Measurements from ENCODE around the gene RRP12.

The RRP12 gene

DNA sequence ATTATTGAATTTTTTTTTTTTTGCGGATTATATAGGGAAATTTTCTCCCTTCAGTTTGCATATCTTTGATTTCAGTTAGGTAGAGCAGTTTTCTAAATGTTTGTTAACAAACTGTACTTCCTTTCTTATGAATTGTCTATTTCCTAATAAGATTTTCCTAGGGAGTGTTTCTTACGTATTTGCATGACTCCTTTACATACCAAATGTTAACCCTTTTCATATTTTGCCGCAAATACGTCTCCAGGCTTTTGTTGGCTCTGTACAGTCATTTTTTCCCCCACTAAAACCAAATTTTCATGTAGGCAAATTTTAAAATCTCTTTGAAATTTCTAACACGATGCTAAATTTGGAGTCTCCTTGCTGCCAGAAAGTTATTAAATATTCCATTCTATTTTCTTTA is 64.7 kb downstream of the RRP12 start:
- Histone ChIP-seq H3K36me3 (ENCODE audit: control insufficient read depth, insufficient read depth, low read length) (0 out of 2 replicates have a peak, but pooled peaks cover 4% of the 10 kb centered on the region), H3K27ac (ENCODE audit: low read length) (no peak overlapping the region), H3K4me1 (ENCODE audit: control insufficient read depth, insufficient read depth, low read length) (no peaks in the 10 kb centered on the region), H3K9me3 (ENCODE audit: control insufficient read depth, insufficient read depth, low read length) (no peaks in the 10 kb centered on the region), H3K4me3 (ENCODE audit: low read length) (no peak overlapping the region), H3K27me3 (ENCODE audit: control insufficient read depth, insufficient read depth, low read length) (no peaks in the 10 kb centered on the region)
- no CpG with 5 or more reads among the region's 5 CpGs for WGBS (ENCODE audit: insufficient coverage, insufficient read length)
- DNase-seq (ENCODE audit: low read depth, low spot score) = no peak

DNA sequence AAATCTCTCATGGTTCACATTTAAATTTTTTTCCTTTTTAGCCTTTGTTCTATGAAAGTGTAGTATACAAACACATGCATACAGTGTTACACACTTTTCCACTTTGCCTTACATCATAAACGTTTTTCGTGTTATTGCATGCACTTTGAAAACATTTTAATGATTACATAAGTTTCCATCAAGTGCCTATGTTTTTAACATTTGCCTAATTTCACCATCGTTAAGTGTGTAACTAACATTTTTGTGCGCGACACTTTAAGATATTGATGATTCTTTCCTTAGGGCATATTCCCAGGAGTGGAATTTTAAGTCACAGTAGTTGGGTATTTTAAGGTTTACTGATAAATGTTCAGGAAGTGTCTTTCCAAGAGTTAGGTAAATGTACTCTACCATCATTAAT is 65.1 kb downstream of the RRP12 start:
- no peak for DNase-seq (ENCODE audit: low read depth, low spot score)
- no peak overlapping the region for H3K27ac ChIP-seq (ENCODE audit: low read length)
- no peak overlapping the region for H3K4me3 ChIP-seq (ENCODE audit: low read length)
- 0 out of 2 replicates have a peak, but pooled peaks cover 4% of the 10 kb centered on the region for H3K36me3 ChIP-seq (ENCODE audit: control insufficient read depth, insufficient read depth, low read length)
- no peaks in the 10 kb centered on the region for H3K4me1 ChIP-seq (ENCODE audit: control insufficient read depth, insufficient read depth, low read length)
- H3K9me3 ChIP-seq (ENCODE audit: control insufficient read depth, insufficient read depth, low read length) = no peaks in the 10 kb centered on the region
- no CpG with 5 or more reads among the region's 5 CpGs for WGBS (ENCODE audit: insufficient coverage, insufficient read length)
- no peaks in the 10 kb centered on the region for H3K27me3 ChIP-seq (ENCODE audit: control insufficient read depth, insufficient read depth, low read length)

GRCh38 chr10:97335188-97335619 is 65.9 kb downstream of the RRP12 start:
- Histone ChIP-seq H3K27ac (ENCODE audit: low read length) (no peak overlapping the region), H3K27me3 (ENCODE audit: control insufficient read depth, insufficient read depth, low read length) (no peaks in the 10 kb centered on the region), H3K9me3 (ENCODE audit: control insufficient read depth, insufficient read depth, low read length) (no peaks in the 10 kb centered on the region), H3K4me3 (ENCODE audit: low read length) (peak overlapping the region; percentile 98; the same call in 1 of the 2 replicates), H3K36me3 (ENCODE audit: control insufficient read depth, insufficient read depth, low read length) (0 out of 2 replicates have a peak, but pooled peaks cover 4% of the 10 kb centered on the region), H3K4me1 (ENCODE audit: control insufficient read depth, insufficient read depth, low read length) (no peaks in the 10 kb centered on the region)
- WGBS (ENCODE audit: insufficient coverage, insufficient read length) = no CpG with 5 or more reads among the region's 25 CpGs
- no peak for DNase-seq (ENCODE audit: low read depth, low spot score)

GRCh38 chr10:97334370-97335175 is 66.6 kb downstream of the RRP12 start, which contains the start of gene FRAT2:
FRAT2 (minus strand) TSS chr10:97334729; CDS start chr10:97334572, 157 bp downstream.
- no CpG with 5 or more reads among the region's 103 CpGs for whole genome bisulfite sequencing (ENCODE audit: insufficient coverage, insufficient read length)
- Histone ChIP-seq H3K27me3 (ENCODE audit: control insufficient read depth, insufficient read depth, low read length) (no peaks in the 10 kb centered on the region), H3K36me3 (ENCODE audit: control insufficient read depth, insufficient read depth, low read length) (0 out of 2 replicates have a peak, but pooled peaks cover 4% of the 10 kb centered on the region), H3K4me1 (ENCODE audit: control insufficient read depth, insufficient read depth, low read length) (no peaks in the 10 kb centered on the region), H3K9me3 (ENCODE audit: control insufficient read depth, insufficient read depth, low read length) (no peaks in the 10 kb centered on the region), H3K27ac (ENCODE audit: low read length) (no peak within 1 kb of the TSS), H3K4me3 (ENCODE audit: low read length) (peak within 1 kb of the TSS; percentile 98)
- DNase-seq (ENCODE audit: low read depth, low spot score) = no peak

GRCh38 chr10:97333601-97334369 is 67.4 kb downstream of the RRP12 start:
- no peak for DNase-seq (ENCODE audit: low read depth, low spot score)
- H3K4me3 ChIP-seq (ENCODE audit: low read length) = peak overlapping the region; percentile 98
- WGBS (ENCODE audit: insufficient coverage, insufficient read length) = no CpG with 5 or more reads among the region's 89 CpGs
- no peaks in the 10 kb centered on the region for H3K27me3 ChIP-seq (ENCODE audit: control insufficient read depth, insufficient read depth, low read length)
- no peaks in the 10 kb centered on the region for H3K4me1 ChIP-seq (ENCODE audit: control insufficient read depth, insufficient read depth, low read length)
- H3K27ac ChIP-seq (ENCODE audit: low read length) = no peak overlapping the region
- no peaks in the 10 kb centered on the region for H3K9me3 ChIP-seq (ENCODE audit: control insufficient read depth, insufficient read depth, low read length)
- H3K36me3 ChIP-seq (ENCODE audit: control insufficient read depth, insufficient read depth, low read length) = peaks cover 8% of the 10 kb centered on the region; the same call in 1 of the 2 replicates

- H3K9me3 ChIP-seq (ENCODE audit: control insufficient read depth, insufficient read depth, low read length) = no peaks in the 10 kb centered on the region
- peaks cover 8% of the 10 kb centered on the region; the same call in 1 of the 2 replicates for H3K36me3 ChIP-seq (ENCODE audit: control insufficient read depth, insufficient read depth, low read length)
- H3K27ac ChIP-seq (ENCODE audit: low read length) = no peak overlapping the region
- H3K4me1 ChIP-seq (ENCODE audit: control insufficient read depth, insufficient read depth, low read length) = no peaks in the 10 kb centered on the region
- no peaks in the 10 kb centered on the region for H3K27me3 ChIP-seq (ENCODE audit: control insufficient read depth, insufficient read depth, low read length)
- no peak for DNase-seq (ENCODE audit: low read depth, low spot score)
- peak overlapping the region; percentile 98; the same call in 1 of the 2 replicates for H3K4me3 ChIP-seq (ENCODE audit: low read length)
- no CpG with 5 or more reads among the region's 7 CpGs for WGBS (ENCODE audit: insufficient coverage, insufficient read length)
Measured at GRCh38 chr10:97333351-97333600, 67.9 kb downstream of the RRP12 start.

DNA sequence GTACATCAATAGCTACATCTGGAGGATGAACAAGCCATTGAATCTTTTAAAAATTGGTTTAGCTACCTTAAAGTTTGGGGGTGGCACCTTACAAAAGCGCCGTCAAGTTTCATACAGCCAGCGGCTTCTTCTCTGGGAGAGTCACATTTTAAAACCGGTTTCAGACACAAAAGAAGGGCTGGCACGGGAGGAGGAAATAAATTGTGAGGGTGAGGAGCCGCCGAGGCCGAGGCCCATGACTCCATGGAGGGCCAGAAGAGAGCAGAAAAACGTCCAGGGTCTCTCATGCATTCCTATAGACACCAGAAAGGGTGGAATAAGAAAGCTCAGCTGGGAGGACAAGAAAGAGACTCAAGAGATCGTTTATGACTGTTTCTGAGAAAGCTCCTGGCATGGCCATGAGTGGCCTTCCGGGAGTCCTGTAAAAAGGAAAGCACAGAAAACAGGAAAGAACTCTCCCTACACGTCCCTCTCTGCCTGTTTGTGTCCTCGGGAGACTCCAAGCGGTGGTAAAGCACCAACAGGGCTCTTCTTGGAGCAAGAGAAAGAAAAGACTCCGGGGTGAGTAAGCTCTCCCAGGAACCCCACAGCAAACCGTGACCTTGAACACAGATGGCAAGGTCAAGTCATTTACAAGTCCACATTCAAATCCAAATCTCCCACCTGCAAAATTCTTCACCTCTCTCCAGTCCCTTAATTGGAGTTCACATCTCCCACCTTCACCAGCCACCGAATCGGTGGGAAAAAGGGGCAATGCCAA is 68.4 kb downstream of the RRP12 start:
- no CpG with 5 or more reads among the region's 18 CpGs for WGBS (ENCODE audit: insufficient coverage, insufficient read length)
- no peak for DNase-seq (ENCODE audit: low read depth, low spot score)
- Histone ChIP-seq H3K27me3 (ENCODE audit: control insufficient read depth, insufficient read depth, low read length) (no peaks in the 10 kb centered on the region), H3K36me3 (ENCODE audit: control insufficient read depth, insufficient read depth, low read length) (peaks cover 8% of the 10 kb centered on the region; the same call in 1 of the 2 replicates), H3K4me1 (ENCODE audit: control insufficient read depth, insufficient read depth, low read length) (no peaks in the 10 kb centered on the region), H3K27ac (ENCODE audit: low read length) (no peak overlapping the region), H3K9me3 (ENCODE audit: control insufficient read depth, insufficient read depth, low read length) (no peaks in the 10 kb centered on the region), H3K4me3 (ENCODE audit: low read length) (peak overlapping the region; percentile 98; the same call in 1 of the 2 replicates)

DNA sequence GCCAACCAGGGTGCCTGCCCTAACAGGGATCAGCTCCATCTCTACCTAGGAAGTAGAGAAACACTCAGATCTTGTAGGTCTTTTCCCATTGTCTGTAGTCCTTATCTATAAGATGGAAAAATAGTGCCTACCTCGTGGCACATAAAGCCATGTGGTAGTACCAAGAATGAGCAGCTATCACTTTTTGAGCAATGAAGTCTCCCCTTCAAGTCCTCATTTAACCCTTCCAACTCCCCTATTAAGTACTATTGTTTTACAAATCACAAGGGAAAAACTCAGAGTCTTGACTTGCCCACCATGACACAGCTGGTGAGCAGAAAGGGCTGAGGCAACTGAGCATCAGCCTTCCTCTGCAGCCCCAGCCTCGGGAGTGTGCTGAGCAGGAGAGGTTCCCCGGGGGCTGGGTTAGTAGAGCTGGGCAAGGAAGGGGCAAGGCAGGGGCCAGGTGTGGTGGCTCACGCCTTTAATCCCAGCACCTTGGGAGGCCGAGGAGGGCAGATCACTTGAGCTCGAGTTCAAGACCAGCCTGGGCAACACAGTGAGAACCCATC is 69.9 kb downstream of the RRP12 start:
- WGBS (ENCODE audit: insufficient coverage, insufficient read length) = no CpG with 5 or more reads among the region's 6 CpGs
- no peak overlapping the region for H3K27ac ChIP-seq (ENCODE audit: low read length)
- no peaks in the 10 kb centered on the region for H3K9me3 ChIP-seq (ENCODE audit: control insufficient read depth, insufficient read depth, low read length)
- no peaks in the 10 kb centered on the region for H3K27me3 ChIP-seq (ENCODE audit: control insufficient read depth, insufficient read depth, low read length)
- DNase-seq (ENCODE audit: low read depth, low spot score) = no peak
- H3K4me3 ChIP-seq (ENCODE audit: low read length) = no peak overlapping the region
- H3K4me1 ChIP-seq (ENCODE audit: control insufficient read depth, insufficient read depth, low read length) = no peaks in the 10 kb centered on the region
- peaks cover 8% of the 10 kb centered on the region; the same call in 1 of the 2 replicates for H3K36me3 ChIP-seq (ENCODE audit: control insufficient read depth, insufficient read depth, low read length)

DNA sequence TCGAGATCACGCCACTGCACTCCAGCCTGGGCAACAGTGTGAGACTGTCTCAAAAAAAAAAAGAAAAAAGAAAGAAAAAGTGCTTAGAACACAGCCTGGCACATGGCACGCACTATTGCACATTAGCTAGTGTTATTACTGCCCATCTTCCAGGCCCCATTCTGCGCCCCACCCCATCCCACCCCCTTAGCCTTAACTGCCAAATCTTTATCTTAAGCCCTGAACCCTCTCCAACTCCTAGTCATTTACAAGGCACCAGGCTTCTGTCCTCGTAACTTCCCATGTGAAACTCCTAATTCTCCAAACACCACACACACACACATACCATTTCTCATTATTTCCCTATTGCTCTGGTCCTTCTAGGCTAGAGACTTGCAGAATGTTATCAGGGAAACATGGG is 71.4 kb downstream of the RRP12 start:
- Histone ChIP-seq H3K9me3 (ENCODE audit: control insufficient read depth, insufficient read depth, low read length) (no peaks in the 10 kb centered on the region), H3K4me1 (ENCODE audit: control insufficient read depth, insufficient read depth, low read length) (0 out of 2 replicates have a peak, but pooled peaks cover 2% of the 10 kb centered on the region), H3K27ac (ENCODE audit: low read length) (no peak overlapping the region), H3K4me3 (ENCODE audit: low read length) (no peak overlapping the region), H3K36me3 (ENCODE audit: control insufficient read depth, insufficient read depth, low read length) (peaks cover 8% of the 10 kb centered on the region; the same call in 1 of the 2 replicates), H3K27me3 (ENCODE audit: control insufficient read depth, insufficient read depth, low read length) (no peaks in the 10 kb centered on the region)
- no peak for DNase-seq (ENCODE audit: low read depth, low spot score)
- WGBS (ENCODE audit: insufficient coverage, insufficient read length) = 100% methylated on average over 1 of the region's 5 CpGs
